Thoracic aorta (tissue), 2 donors: ENCODE results near the gene THAP7. TPM values are rescaled to one million over a fixed set of nuclear protein-coding genes. Genes with fewer than 3 reads are reported as not detected.

ENCODE experiments used
- ATAC-seq: fragments of 150-250 bp; one replicate; pipeline ENCODE4 v1.8.0; 2017; ENCODE audit warnings: low read depth; ENCODE audit not compliant: insufficient number of reproducible peaks, low FRiP score
- DNase-seq: peaks from one replicate; pipeline ENCODE4 v3.0.0-alpha.2; 2020; ENCODE audit warnings: low spot score
- H3K27ac ChIP-seq, 2 donors: fragments of 200-600 bp; sonication (generic); 1 replicate in 1 of 2; 2 replicates in 1 of 2; pipeline ENCODE4 v1.5.1; 2016; ENCODE audit warnings: mild to moderate bottlenecking in 2 of 2, moderate library complexity in 2 of 2
- H3K27me3 ChIP-seq: fragments of 200-600 bp; sonication (generic); replicated peaks from 2 replicates; pipeline ENCODE4 v1.6.0; 2016; ENCODE audit warnings: mild to moderate bottlenecking; ENCODE audit not compliant: insufficient read depth
- H3K36me3 ChIP-seq: fragments of 200-600 bp; sonication (generic); one replicate; pipeline ENCODE4 v1.5.1; 2016
- H3K4me1 ChIP-seq, 2 donors: fragments of 200-600 bp; sonication (generic); 1 replicate in 1 of 2; 2 replicates in 1 of 2; pipeline versions ENCODE4 v1.5.1 to v1.6.0; 2016; ENCODE audit warnings: low read depth in 2 of 2, mild to moderate bottlenecking in 1 of 2; ENCODE audit not compliant: control insufficient read depth in 1 of 2
- H3K4me3 ChIP-seq: fragments of 200-600 bp; sonication (generic); 2 replicates; pipeline ENCODE4 v1.5.1; 2016; ENCODE audit warnings: mild to moderate bottlenecking
- H3K9me3 ChIP-seq: fragments of 200-600 bp; sonication (generic); 2 replicates; pipeline ENCODE4 v1.5.1; 2016
- CTCF ChIP-seq: fragments of 200-600 bp; sonication (generic); IDR thresholded peaks from one replicate; pipeline ENCODE4 v1.5.1; 2019; ENCODE audit warnings: antibody characterized with exemption
- total RNA-seq, 2 donors: library from RNA; depleted of rRNA; stranded (reverse); fragments of >200 nt; gene quantifications; one replicate each; pipeline versions ENCODE4 v1.1.0 to v1.2.3, GENCODE V29; 2016

Gene THAP7
- total RNA-seq, 2 donors from 2014 or later, result 38.3 to 60.0 TPM

- Histone ChIP-seq H3K36me3 (no peaks in the 10 kb centered on the region), H3K9me3 (peaks cover 7% of the 10 kb centered on the region), H3K27me3 (no peaks in the 10 kb centered on the region), H3K27ac (no peak overlapping the region), H3K4me1 (peaks cover 4 to 18% of the 10 kb centered on the region in 2 donors), H3K4me3 (no peak overlapping the region)
- DNase-seq (no peak), ATAC-seq (no peak)
- no peak for TF ChIP-seq CTCF
Measured at GRCh38 chr22:20976291-20976877, 25.5 kb downstream of the THAP7 start.

GRCh38 chr22:20975541-20976290 is 26.2 kb downstream of the THAP7 start:
- no peak for DNase-seq
- TF ChIP-seq CTCF, result no peak
- no peak for ATAC-seq
- Histone ChIP-seq H3K9me3 (peaks cover 7% of the 10 kb centered on the region), H3K27me3 (no peaks in the 10 kb centered on the region), H3K27ac (no peak overlapping the region), H3K36me3 (no peaks in the 10 kb centered on the region), H3K4me3 (no peak overlapping the region), H3K4me1 (peaks cover 0 to 11% of the 10 kb centered on the region in 2 donors)

- Histone ChIP-seq H3K27ac (no peak overlapping the region), H3K9me3 (peaks cover 7% of the 10 kb centered on the region), H3K4me1 (peaks cover 0 to 1% of the 10 kb centered on the region in 2 donors), H3K27me3 (no peaks in the 10 kb centered on the region), H3K36me3 (no peaks in the 10 kb centered on the region), H3K4me3 (no peak overlapping the region)
- no peak for DNase-seq
- ATAC-seq, result no peak
- TF ChIP-seq CTCF, result no peak
Measured at GRCh38 chr22:20974336-20974955, 27.5 kb downstream of the THAP7 start.

DNA sequence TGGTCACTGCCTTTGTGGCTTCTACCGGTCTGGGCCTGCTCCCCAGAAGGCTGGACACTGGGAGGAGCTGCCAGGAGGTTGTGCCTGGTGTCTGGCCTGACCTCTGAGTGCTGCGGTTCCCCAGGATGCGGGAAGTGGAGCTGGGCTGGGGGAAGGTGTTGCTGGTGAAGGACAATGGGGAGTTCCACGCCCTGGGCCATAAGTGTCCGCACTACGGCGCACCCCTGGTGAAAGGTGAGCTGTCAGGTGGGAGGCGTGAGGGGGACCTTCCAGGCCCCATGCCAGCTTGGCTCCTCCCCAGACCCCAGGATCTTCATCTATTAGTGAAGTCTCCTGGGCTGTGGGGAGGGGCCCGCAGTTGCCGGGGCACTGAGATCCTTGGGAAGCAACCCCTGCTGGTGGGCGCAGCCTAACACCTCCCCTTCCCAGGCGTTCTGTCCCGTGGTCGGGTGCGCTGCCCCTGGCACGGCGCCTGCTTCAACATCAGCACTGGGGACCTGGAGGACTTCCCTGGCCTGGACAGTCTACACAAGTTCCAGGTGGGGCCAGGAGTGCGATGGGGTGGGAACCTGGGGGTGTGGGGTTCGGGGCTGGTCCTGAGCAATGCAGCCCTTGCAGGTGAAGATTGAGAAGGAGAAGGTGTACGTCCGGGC is 28.2 kb downstream of the THAP7 start:
- DNase-seq (no peak), ATAC-seq (no peak)
- H3K27me3 ChIP-seq, result no peaks in the 10 kb centered on the region
- no peak for TF ChIP-seq CTCF
- H3K36me3 ChIP-seq, result no peaks in the 10 kb centered on the region
- no peaks in the 10 kb centered on the region for H3K4me1 ChIP-seq
- H3K4me3 ChIP-seq, result no peak overlapping the region
- H3K9me3 ChIP-seq, result peaks cover 5% of the 10 kb centered on the region
- H3K27ac ChIP-seq, result no peak overlapping the region
